Neural cell (in vitro differentiated cells): ENCODE results near the gene GLMN. TPM values are rescaled to one million over a fixed set of nuclear protein-coding genes. Genes with fewer than 3 reads are reported as not detected.

Source experiments
- H2AFZ ChIP-seq: fragments of 200-600, 300-800 bp; sonication (generic), shearing (Covaris generic); 2 replicates; pipeline ENCODE4 v1.6.0; 2014; ENCODE audit warnings: low read depth, mild to moderate bottlenecking, antibody characterized with exemption, low read length, moderate library complexity
- H3F3A ChIP-seq: fragments of 200-600 bp; shearing (Covaris generic); 2 replicates; pipeline ENCODE4 v1.6.1; 2016; ENCODE audit warnings: mild to moderate bottlenecking, moderate library complexity, mixed read lengths, antibody characterized with exemption, low read length; ENCODE audit not compliant: insufficient read depth, poor library complexity, severe bottlenecking
- H3K27ac ChIP-seq: fragments of 200-600, 300-800 bp; sonication (generic), shearing (Covaris generic); 2 replicates; pipeline ENCODE4 v1.5.1; 2014; ENCODE audit warnings: mild to moderate bottlenecking, low read length, moderate library complexity
- H3K27me3 ChIP-seq: fragments of 300-800, 200-600 bp; sonication (generic), shearing (Covaris generic); 2 replicates; pipeline ENCODE4 v1.6.0; 2014; ENCODE audit warnings: mild to moderate bottlenecking, low read depth, low read length, moderate library complexity; ENCODE audit not compliant: insufficient read depth
- H3K36me3 ChIP-seq: fragments of 300-800, 200-600 bp; sonication (generic), shearing (Covaris generic); 2 replicates; pipeline ENCODE4 v1.5.1; 2014; ENCODE audit warnings: mild to moderate bottlenecking, antibody characterized with exemption, low read length, moderate library complexity; ENCODE audit not compliant: insufficient read depth
- H3K4me2 ChIP-seq: fragments of 300-800, 200-600 bp; sonication (generic), shearing (Covaris generic); 2 replicates; pipeline ENCODE4 v1.6.0; 2014; ENCODE audit warnings: mild to moderate bottlenecking, low read length
- H3K4me3 ChIP-seq: fragments of 300-800, 200-600 bp; sonication (generic), shearing (Covaris generic); 2 replicates; pipeline ENCODE4 v1.5.1; 2014; ENCODE audit warnings: mild to moderate bottlenecking, low read length, moderate library complexity
- H3K79me2 ChIP-seq: fragments of 200-600 bp; shearing (Covaris generic); replicated peaks from 2 replicates; pipeline ENCODE4 v1.6.0; 2014; ENCODE audit warnings: mild to moderate bottlenecking, low read length, moderate library complexity; ENCODE audit not compliant: insufficient read depth
- H3K9ac ChIP-seq: fragments of 300-800, 200-600 bp; sonication (generic), shearing (Covaris generic); 2 replicates; pipeline ENCODE4 v1.6.1; 2016; ENCODE audit warnings: mild to moderate bottlenecking, low read length, mixed read lengths
- H3K9me2 ChIP-seq: fragments of 200-600 bp; shearing (Covaris generic); 2 replicates; pipeline ENCODE4 v1.6.1; 2016; ENCODE audit warnings: mild to moderate bottlenecking, low read length, mixed read lengths; ENCODE audit not compliant: insufficient read depth
- H3K9me3 ChIP-seq: fragments of 200-600, 300-800 bp; sonication (generic), shearing (Covaris generic); 2 replicates; pipeline ENCODE4 v1.6.1; 2016; ENCODE audit warnings: mild to moderate bottlenecking, mixed run types, low read length, moderate library complexity, mixed read lengths
- H4K20me1 ChIP-seq: fragments of 200-600 bp; shearing (Covaris generic); 2 replicates; pipeline ENCODE4 v1.6.1; 2016; ENCODE audit warnings: mild to moderate bottlenecking, mixed run types; ENCODE audit not compliant: insufficient read depth
- CTCF ChIP-seq: fragments of 450-650 bp; IDR thresholded peaks from 2 replicates; pipeline ENCODE4 v1.5.1; 2014; ENCODE audit warnings: antibody characterized with exemption, mild to moderate bottlenecking, moderate library complexity; ENCODE audit not compliant: poor library complexity, severe bottlenecking
- EP300 ChIP-seq: fragments of 450-650 bp; conservative IDR thresholded peaks from 2 replicates; pipeline ENCODE4 v1.6.1; 2014; ENCODE audit warnings: antibody characterized with exemption, mild to moderate bottlenecking, moderate library complexity; ENCODE audit not compliant: poor library complexity, severe bottlenecking
- EZH2 ChIP-seq: fragments of 200-600, 300-800 bp; shearing (Covaris generic), sonication (generic); IDR thresholded peaks from 2 replicates; pipeline ENCODE4 v1.6.1; 2014; ENCODE audit warnings: antibody characterized with exemption, low read length, borderline replicate concordance, mild to moderate bottlenecking; ENCODE audit not compliant: insufficient read depth, poor library complexity, severe bottlenecking
- MXI1 ChIP-seq: fragments of 450-650 bp; conservative IDR thresholded peaks from 2 replicates; pipeline ENCODE4 v1.6.1; 2014; ENCODE audit warnings: antibody characterized with exemption, mild to moderate bottlenecking; ENCODE audit not compliant: poor library complexity, severe bottlenecking
- POLR2AphosphoS5 ChIP-seq: IDR thresholded peaks from 2 replicates; pipeline ENCODE4 v1.6.1; 2012
- RAD21 ChIP-seq: fragments of 450-650 bp; conservative IDR thresholded peaks from 2 replicates; pipeline ENCODE4 v1.6.1; 2014; ENCODE audit warnings: antibody characterized with exemption, mild to moderate bottlenecking, moderate library complexity
- REST ChIP-seq: IDR thresholded peaks from 2 replicates; pipeline ENCODE4 v1.6.1; 2012; ENCODE audit warnings: borderline replicate concordance
- SMC3 ChIP-seq: fragments of 450-650 bp; conservative IDR thresholded peaks from 2 replicates; pipeline ENCODE4 v1.6.1; 2014; ENCODE audit warnings: antibody characterized with exemption, mild to moderate bottlenecking, moderate library complexity; ENCODE audit not compliant: poor library complexity
- TAF1 ChIP-seq: IDR thresholded peaks from 2 replicates; pipeline ENCODE4 v1.6.1; 2012; ENCODE audit warnings: low read depth
- polyA plus RNA-seq: library from polyadenylated mRNA; depleted of rRNA; stranded (reverse); fragments of >200 nt; gene quantifications from 2 replicates; pipeline ENCODE4 v1.2.3, GENCODE V29; 2014

Gene GLMN
- polyA plus RNA-seq, 1 donor from 2014 or later = 40.2 TPM

GRCh38 chr1:92274939-92275338, 23.8 kb downstream of the GLMN start:
- Histone ChIP-seq H3K9me2 (no peaks in the 10 kb centered on the region), H3K4me2 (no peak overlapping the region), H4K20me1 (no peaks in the 10 kb centered on the region), H3K79me2 (no peaks in the 10 kb centered on the region), H3K27me3 (no peaks in the 10 kb centered on the region), H3K36me3 (peaks cover 5% of the 10 kb centered on the region), H3K9ac (no peak overlapping the region), H2AFZ (no peak overlapping the region), H3K9me3 (no peaks in the 10 kb centered on the region), H3F3A (no peaks in the 10 kb centered on the region), H3K4me3 (no peak overlapping the region), H3K27ac (no peak overlapping the region)
- TF ChIP-seq POLR2AphosphoS5 (no peak), REST (no peak), EZH2 (no peak), RAD21 (no peak), SMC3 (no peak), EP300 (no peak), TAF1 (no peak), CTCF (no peak), MXI1 (no peak)

- no peaks in the 10 kb centered on the region for H3K27me3 ChIP-seq
Measured at GRCh38 chr1:92273039-92273438, 25.7 kb downstream of the GLMN start.

More at GRCh38 chr1:92273039-92273438, 25.7 kb downstream of the GLMN start:
- Histone ChIP-seq H3K9me2 (no peaks in the 10 kb centered on the region), H2AFZ (no peak overlapping the region), H3K36me3 (peaks cover 5% of the 10 kb centered on the region), H3K4me3 (no peak overlapping the region), H4K20me1 (no peaks in the 10 kb centered on the region), H3K79me2 (no peaks in the 10 kb centered on the region), H3K27ac (no peak overlapping the region), H3K4me2 (no peak overlapping the region), H3K9me3 (no peaks in the 10 kb centered on the region), H3K9ac (no peak overlapping the region), H3F3A (no peaks in the 10 kb centered on the region)
- no peak for TF ChIP-seq RAD21
- TF ChIP-seq SMC3 = no peak
- TF ChIP-seq POLR2AphosphoS5 = no peak
- TF ChIP-seq REST = no peak
- no peak for TF ChIP-seq EZH2
- no peak for TF ChIP-seq EP300
- TF ChIP-seq CTCF = no peak
- TF ChIP-seq MXI1 = no peak
- no peak for TF ChIP-seq TAF1
